ENCODE measurements around the gene TLCD1.
A peak's percentile ranks its signal among the peaks of the same experiment; 100 is the strongest.

The TLCD1 gene

GRCh38 chr17:28726226-28726626 lies at the start of gene TLCD1:
TLCD1 (minus strand) TSS chr17:28726233; CDS start chr17:28726097, 136 bp downstream.
- peak; percentile 65 for DNase-seq

GRCh38 chr17:28774206-28774605 lies 48.2 kb upstream of the TLCD1 start:
- DNase-seq = no peak

GRCh38 chr17:28773736-28774135 lies 47.7 kb upstream of the TLCD1 start:
- no peak for DNase-seq

- DNase-seq = no peak
Observed at GRCh38 chr17:28765038-28765437, 39.0 kb upstream of the TLCD1 start.

GRCh38 chr17:28763804-28764266 lies 37.8 kb upstream of the TLCD1 start:
- peak; percentile 52 for DNase-seq

GRCh38 chr17:28763137-28763799 lies 37.2 kb upstream of the TLCD1 start:
- no peak for DNase-seq

- DNase-seq = no peak
Observed at GRCh38 chr17:28760601-28761562, 34.8 kb upstream of the TLCD1 start.

- DNase-seq = no peak
Observed at GRCh38 chr17:28759256-28759865, 33.3 kb upstream of the TLCD1 start.

GRCh38 chr17:28758411-28759121 lies 32.5 kb upstream of the TLCD1 start:
- no peak for DNase-seq

GRCh38 chr17:28756049-28756804 lies 30.2 kb upstream of the TLCD1 start:
- no peak for DNase-seq

GRCh38 chr17:28755486-28755885 lies 29.5 kb upstream of the TLCD1 start:
- no peak for DNase-seq

GRCh38 chr17:28751600-28752366 lies 25.8 kb upstream of the TLCD1 start:
- DNase-seq = no peak

- peak; percentile 79 for DNase-seq
Observed at GRCh38 chr17:28750178-28751047, 24.4 kb upstream of the TLCD1 start.

GRCh38 chr17:28749516-28750177 lies 23.6 kb upstream of the TLCD1 start:
- no peak for DNase-seq

GRCh38 chr17:28748852-28749515 lies 23.0 kb upstream of the TLCD1 start:
- no peak for DNase-seq

- no peak for DNase-seq
Observed at GRCh38 chr17:28747801-28748750, 22.0 kb upstream of the TLCD1 start.

- DNase-seq = no peak
Observed at GRCh38 chr17:28747051-28747691, 21.1 kb upstream of the TLCD1 start.

Measured in NCI-H1105 (cell line).